ELR (cell line): ENCODE measurements around the gene TREML2.
"Not testable (repeated sequence)": the region's sequence is repeated elsewhere in the genome, so short reads cannot be mapped to it uniquely, and the experiment has no call there.

Source experiments
- DNase-seq: peaks from one replicate; pipeline ENCODE4 v3.0.0-alpha.2; 2015; ENCODE audit warnings: low read depth

TREML2 gene

DNA sequence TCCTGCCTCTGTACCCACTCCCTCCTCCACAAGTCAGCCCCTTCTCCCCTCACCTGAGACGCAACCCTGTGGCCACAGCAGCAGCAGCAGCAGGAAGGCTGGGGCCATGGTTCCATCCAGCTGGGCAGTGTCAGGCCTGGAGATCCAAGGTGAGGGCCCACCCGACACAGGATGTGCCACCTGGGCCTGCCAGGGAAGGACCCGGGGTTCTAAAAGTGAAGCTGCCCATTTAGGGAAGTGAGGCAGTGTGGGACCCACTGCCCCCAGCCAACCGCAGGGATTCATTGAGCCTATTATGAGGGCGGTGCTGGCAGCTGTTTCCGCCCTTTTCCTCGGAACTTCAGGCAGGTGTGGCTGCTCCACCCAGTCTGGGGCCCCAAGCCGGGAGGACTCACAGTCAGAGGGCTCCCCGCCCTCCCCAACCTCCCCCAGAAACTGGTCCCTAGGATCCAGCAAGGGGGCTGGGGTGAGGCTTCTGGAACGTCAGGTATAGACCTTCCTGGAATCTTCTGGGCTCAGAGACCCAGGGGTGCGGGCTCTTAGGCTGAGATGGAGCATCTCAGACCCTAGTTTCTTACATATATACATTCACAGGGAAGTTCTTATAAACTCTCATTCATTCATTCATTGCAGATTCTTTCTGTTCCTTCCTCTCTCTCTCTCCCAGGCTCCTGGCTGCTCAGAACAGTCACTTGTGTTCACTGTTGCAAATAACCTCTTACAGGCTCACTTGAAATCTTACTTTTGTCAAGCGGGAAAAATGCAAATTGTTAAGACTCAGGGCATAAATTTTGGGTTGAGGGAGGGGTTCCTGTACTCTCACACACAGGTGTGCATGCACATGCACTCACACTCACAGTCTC lies at the start of gene TREML2:
TSS of gene TREML2 (minus strand) at position 249 of the 863 bp plus-strand sequence. CDS start at position 108, 141 bp downstream.
- DNase-seq, result no peak

DNA sequence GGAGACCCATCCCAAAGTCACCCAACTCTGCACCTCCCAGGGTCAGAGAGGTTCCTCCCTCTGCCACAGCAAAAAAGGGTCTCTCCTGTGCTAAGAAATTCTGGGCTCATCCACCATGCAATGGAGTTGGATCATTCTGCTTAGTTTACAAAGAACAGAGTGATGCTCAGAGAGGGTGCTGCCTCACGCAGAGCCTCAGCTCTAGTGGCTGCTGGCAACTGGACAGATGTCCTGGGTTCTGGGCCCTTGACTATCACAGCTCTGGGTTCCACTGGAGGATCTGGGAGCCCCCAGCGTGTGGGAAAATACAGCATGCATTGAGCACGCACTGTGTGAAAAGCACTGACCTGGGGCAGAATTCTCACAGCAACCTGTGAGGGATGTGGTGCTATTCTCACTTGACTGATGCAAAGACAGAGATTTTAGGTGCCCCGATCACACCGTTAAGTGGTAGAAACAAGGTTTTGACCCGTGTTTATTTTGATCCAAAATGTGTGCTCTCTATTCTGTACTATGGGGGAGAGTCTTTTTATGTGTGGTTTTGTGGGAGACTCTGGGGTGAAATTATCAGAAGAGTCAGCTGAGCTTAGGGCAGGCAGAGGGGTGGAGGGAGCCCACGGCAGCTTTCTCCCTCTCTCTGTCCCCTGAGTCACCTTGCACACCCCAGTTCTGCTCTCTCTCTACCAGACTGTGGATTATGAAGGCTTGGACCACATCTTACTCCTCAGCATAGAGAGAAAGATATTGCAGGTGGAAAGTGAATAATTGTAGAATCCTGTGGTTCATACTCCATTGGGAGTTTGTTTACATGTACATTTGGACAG lies 47.1 kb upstream of the TREML2 start:
- no peak for DNase-seq

- DNase-seq, result no peak
Measured at GRCh38 chr6:41247288-41247865, 46.4 kb upstream of the TREML2 start.

GRCh38 chr6:41246529-41246928 lies 45.6 kb upstream of the TREML2 start:
- DNase-seq, result not testable (repeated sequence)

GRCh38 chr6:41239467-41240159 lies 38.7 kb upstream of the TREML2 start:
- no peak for DNase-seq

DNA sequence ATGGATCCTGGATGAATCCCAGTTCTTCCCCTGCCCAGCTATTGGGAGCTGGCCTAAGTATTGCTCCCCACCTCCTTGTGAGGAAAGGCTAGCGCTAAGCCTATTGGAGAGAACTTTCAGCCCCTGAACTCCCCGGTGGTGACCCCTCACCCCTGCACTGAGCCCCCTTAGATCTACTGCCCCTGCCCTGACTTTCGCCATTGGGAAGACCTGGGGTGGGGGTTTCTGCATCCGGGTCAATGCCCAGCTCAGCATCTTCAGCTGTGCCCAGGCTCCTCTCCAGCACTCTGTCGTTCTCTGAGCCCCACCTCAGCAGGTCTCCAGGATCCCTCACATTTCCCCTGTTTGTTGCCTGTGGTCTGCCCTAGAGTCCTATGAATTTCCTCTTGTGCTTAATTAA lies 36.2 kb upstream of the TREML2 start:
- DNase-seq, result no peak

GRCh38 chr6:41236276-41236675 lies 35.3 kb upstream of the TREML2 start:
- DNase-seq, result no peak

GRCh38 chr6:41232667-41233066 lies 31.7 kb upstream of the TREML2 start:
- DNase-seq, result no peak

- DNase-seq, result no peak
Measured at GRCh38 chr6:41231246-41231645, 30.3 kb upstream of the TREML2 start.

- DNase-seq, result no peak
Measured at GRCh38 chr6:41229721-41230120, 28.8 kb upstream of the TREML2 start.

- no peak for DNase-seq
Measured at GRCh38 chr6:41228616-41229015, 27.7 kb upstream of the TREML2 start.

DNA sequence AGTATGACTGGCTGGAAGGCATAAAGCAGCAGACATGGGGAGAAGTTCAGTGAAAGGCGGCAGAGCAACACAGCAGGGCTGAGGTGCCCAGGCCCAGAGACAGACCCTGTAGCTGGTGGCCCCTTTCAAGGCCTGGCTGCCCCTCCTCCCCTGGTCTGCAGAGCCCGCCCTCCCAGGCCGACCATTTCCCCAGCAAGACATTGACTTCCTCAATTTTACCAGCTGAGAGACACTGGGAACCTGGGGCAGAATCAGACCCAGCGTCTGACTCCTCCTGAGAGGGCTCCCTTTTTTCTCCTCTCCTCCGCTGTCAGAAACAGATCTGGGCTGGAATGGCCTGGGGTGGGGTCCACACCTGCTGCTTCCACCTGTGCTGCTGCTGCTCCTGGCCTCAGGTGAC lies 27.1 kb upstream of the TREML2 start, which contains the start of gene TREML4:
TSS of gene TREML4 (plus strand) at position 254 of the 400 bp plus-strand sequence. CDS start at position 333, 79 bp downstream.
- DNase-seq, result no peak

DNA sequence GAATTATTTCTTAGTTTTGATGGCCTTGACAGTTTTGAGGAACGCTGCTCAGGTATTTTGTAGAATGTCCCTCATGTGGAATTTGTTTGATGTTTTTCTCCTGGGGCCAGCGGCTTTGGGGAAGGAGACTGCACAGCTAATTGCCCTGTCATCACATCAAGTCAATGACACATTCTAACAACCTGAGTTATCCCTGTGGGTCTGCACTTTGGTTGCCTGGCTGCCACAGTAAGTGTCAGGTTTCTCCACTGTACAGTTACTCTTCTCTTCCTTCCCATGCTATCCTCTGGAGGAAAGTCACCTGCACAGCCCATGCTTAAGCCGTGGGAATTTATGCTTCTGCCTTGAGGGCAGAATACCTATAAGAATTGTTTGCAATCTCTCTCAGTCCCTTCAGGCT lies 25.8 kb upstream of the TREML2 start:
- no peak for DNase-seq

GRCh38 chr6:41224800-41225199 lies 23.9 kb upstream of the TREML2 start:
- no peak for DNase-seq

GRCh38 chr6:41222513-41222912 lies 21.6 kb upstream of the TREML2 start:
- DNase-seq, result no peak

DNA sequence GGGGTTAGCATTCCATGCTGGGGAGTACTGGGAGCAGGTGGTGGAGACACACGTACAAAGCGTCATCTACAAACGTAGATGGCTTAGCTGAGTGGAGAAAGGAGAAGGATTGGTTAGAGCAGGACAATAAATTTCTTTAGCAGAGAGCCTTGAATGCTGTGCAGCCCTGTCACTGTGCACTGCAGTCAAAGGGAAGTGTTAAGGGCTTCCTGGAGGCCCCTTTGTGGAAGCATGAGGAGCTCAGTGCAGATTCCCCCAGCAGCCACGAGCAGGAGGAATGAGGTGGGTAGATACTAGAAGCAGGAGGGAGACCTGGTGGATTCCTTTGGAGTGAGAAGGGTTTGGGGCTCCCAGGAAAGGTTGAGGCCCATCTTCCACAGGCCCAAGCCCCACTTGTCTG lies 21.1 kb upstream of the TREML2 start:
- no peak for DNase-seq

- DNase-seq, result no peak
Measured at GRCh38 chr6:41216616-41217015, 15.7 kb upstream of the TREML2 start.

GRCh38 chr6:41215777-41216176 lies 14.8 kb upstream of the TREML2 start:
- no peak for DNase-seq

- DNase-seq, result no peak
Measured at GRCh38 chr6:41214559-41215238, 13.8 kb upstream of the TREML2 start.

DNA sequence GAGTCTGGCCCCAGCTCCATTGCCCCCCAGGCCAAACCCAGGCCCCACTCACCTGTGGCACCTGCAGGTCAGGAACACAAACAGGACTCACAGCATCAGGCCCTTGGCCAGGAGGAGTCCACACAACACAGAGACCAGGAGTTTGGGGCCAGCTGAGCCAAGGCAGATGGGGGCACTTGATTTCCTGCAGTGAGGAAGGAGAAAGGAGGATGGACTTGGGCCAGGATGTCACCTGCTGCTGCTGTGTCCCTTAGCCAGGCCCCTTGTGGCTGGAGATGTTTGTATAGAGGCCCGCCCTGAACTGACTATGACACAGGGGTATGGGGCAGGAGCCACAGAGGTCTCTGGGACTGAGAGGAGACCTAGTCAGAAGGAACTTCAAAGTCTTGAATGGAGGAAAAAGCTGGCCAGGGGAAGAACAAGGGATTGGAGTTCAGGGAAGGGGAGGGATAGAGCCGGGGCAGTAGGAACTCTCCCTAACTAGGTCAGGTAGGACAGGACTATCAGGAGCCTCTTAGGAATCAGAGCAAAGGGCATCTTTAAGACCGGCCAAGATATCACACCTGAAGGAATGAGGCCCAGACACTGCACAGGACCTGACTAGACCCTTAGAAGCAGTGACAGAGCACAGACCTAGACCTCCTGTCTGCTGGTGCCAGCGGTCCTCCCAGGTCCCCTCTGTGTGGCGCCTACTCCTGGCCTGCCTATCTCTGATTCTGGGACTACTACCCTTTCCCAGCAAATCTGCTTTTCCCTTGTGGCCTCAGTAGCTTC lies 8.8 kb upstream of the TREML2 start:
- DNase-seq, result no peak
